ENCODE measurements around the gene CBARP. TPM values are rescaled to one million over a fixed set of nuclear protein-coding genes. Genes with fewer than 3 reads are reported as not detected.

Gene CBARP
- total and polyA plus RNA-seq, 2 of the 13 experiments (the other 11 are each of a cell fraction or from before 2014, with no cell fraction given), result 1.2 to 1.4 TPM

DNA sequence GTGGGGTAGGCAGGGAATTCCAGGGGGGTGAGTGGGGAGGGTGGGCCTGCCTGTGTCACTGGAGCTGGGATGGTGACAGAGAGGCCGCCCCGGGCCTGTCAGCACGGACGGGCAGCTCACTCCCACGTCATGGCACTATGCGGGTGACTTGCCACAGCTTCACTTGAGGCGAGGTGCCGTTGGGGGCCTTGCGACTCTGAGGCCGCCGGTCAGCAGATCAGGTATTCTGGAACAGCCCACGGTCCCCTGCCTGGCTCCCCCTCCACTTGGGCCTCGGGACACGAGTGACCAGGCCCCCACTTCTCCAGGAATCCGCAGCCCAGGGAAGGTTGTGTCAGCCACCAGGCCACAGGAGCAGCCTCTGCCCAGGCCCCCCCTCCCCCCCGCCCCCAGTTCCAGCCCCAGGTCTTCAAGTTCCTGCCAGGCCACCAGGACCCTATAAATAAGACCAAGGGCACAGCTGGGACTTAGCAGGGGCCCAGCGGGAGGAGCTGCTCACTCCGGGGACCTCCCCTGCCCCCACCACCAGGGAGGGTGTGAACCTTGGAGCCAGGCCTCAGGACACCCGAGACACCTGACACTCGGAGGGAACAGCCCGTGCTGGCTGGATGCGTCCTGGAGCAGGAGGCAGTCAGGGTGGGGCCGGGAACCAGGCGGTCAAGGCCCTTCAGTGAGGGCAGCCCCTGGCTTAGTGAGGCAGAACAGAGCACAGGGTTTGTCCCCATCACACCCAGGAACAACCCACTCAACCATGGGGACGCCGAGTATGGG, 7.9 kb upstream of the CBARP start (continued):
- TF ChIP-seq SNAPC2 (CRISPR knock-in tag; IDR thresholded peaks at IDR 0.05) (no peak; the same call in 1 of the 2 replicates), ADNP (CRISPR knock-in tag; IDR thresholded peaks at IDR 0.05) (no peak), ATF7-NPFF (CRISPR knock-in tag; IDR thresholded peaks at IDR 0.05; ENCODE audit: low read depth) (no peak), KLF16 (CRISPR knock-in tag; IDR thresholded peaks at IDR 0.05) (peak in 1 of 2 experiments; percentile 46; a peak in 1 of 4 replicates), SPEN (CRISPR knock-in tag; IDR thresholded peaks at IDR 0.05; ENCODE audit: low read depth) (peak; percentile 28; the same call in 1 of the 2 replicates), ZNF446 (CRISPR knock-in tag; IDR thresholded peaks at IDR 0.05) (no peak), ZNF354B (CRISPR knock-in tag; IDR thresholded peaks at IDR 0.05) (no peak), KAT7 (CRISPR knock-in tag; IDR thresholded peaks at IDR 0.05; ENCODE audit: borderline replicate concordance) (no peak), NFKB2 (CRISPR knock-in tag; IDR thresholded peaks at IDR 0.05; ENCODE audit: borderline replicate concordance) (peak; percentile 33; the same call in 1 of the 2 replicates), XRCC5 (optimal IDR thresholded peaks at IDR 0.05; ENCODE audit: low read length) (no peak), ZC3H13 (CRISPR knock-in tag; IDR thresholded peaks at IDR 0.05) (peak; percentile 22; the same call in 1 of the 2 replicates), ZNF101 (CRISPR knock-in tag; IDR thresholded peaks at IDR 0.05; ENCODE audit: borderline replicate concordance, low read depth) (no peak), ZNF543 (CRISPR knock-in tag; IDR thresholded peaks at IDR 0.05) (no peak), TAF1 (CRISPR knock-in tag; IDR thresholded peaks at IDR 0.05) (peak; percentile 43; the same call in 1 of the 2 replicates), HOXD1 (CRISPR knock-in tag; IDR thresholded peaks at IDR 0.05) (0 out of 2 replicates have a peak, but pooled peaks have one; percentile 4), ARHGAP35 (CRISPR knock-in tag; IDR thresholded peaks at IDR 0.05; ENCODE audit: borderline replicate concordance) (peak; percentile 20; the same call in 1 of the 2 replicates)
- TF ChIP-seq, protein P1, sequence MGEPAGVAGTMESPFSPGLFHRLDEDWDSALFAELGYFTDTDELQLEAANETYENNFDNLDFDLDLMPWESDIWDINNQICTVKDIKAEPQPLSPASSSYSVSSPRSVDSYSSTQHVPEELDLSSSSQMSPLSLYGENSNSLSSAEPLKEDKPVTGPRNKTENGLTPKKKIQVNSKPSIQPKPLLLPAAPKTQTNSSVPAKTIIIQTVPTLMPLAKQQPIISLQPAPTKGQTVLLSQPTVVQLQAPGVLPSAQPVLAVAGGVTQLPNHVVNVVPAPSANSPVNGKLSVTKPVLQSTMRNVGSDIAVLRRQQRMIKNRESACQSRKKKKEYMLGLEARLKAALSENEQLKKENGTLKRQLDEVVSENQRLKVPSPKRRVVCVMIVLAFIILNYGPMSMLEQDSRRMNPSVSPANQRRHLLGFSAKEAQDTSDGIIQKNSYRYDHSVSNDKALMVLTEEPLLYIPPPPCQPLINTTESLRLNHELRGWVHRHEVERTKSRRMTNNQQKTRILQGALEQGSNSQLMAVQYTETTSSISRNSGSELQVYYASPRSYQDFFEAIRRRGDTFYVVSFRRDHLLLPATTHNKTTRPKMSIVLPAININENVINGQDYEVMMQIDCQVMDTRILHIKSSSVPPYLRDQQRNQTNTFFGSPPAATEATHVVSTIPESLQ (CRISPR knock-in tag; conservative IDR thresholded peaks at IDR 0.05), result no peak
- TF ChIP-seq, protein P2, sequence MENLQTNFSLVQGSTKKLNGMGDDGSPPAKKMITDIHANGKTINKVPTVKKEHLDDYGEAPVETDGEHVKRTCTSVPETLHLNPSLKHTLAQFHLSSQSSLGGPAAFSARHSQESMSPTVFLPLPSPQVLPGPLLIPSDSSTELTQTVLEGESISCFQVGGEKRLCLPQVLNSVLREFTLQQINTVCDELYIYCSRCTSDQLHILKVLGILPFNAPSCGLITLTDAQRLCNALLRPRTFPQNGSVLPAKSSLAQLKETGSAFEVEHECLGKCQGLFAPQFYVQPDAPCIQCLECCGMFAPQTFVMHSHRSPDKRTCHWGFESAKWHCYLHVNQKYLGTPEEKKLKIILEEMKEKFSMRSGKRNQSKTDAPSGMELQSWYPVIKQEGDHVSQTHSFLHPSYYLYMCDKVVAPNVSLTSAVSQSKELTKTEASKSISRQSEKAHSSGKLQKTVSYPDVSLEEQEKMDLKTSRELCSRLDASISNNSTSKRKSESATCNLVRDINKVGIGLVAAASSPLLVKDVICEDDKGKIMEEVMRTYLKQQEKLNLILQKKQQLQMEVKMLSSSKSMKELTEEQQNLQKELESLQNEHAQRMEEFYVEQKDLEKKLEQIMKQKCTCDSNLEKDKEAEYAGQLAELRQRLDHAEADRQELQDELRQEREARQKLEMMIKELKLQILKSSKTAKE (CRISPR knock-in tag; IDR thresholded peaks at IDR 0.05; ENCODE audit: borderline replicate concordance), result peak; percentile 74
- TF ChIP-seq, protein P3, sequence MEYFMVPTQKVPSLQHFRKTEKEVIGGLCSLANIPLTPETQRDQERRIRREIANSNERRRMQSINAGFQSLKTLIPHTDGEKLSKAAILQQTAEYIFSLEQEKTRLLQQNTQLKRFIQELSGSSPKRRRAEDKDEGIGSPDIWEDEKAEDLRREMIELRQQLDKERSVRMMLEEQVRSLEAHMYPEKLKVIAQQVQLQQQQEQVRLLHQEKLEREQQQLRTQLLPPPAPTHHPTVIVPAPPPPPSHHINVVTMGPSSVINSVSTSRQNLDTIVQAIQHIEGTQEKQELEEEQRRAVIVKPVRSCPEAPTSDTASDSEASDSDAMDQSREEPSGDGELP (IDR thresholded peaks at IDR 0.05; ENCODE audit: borderline replicate concordance, low read depth), result peak; percentile 76; the same call in 1 of the 2 replicates
- TF ChIP-seq, protein P4, sequence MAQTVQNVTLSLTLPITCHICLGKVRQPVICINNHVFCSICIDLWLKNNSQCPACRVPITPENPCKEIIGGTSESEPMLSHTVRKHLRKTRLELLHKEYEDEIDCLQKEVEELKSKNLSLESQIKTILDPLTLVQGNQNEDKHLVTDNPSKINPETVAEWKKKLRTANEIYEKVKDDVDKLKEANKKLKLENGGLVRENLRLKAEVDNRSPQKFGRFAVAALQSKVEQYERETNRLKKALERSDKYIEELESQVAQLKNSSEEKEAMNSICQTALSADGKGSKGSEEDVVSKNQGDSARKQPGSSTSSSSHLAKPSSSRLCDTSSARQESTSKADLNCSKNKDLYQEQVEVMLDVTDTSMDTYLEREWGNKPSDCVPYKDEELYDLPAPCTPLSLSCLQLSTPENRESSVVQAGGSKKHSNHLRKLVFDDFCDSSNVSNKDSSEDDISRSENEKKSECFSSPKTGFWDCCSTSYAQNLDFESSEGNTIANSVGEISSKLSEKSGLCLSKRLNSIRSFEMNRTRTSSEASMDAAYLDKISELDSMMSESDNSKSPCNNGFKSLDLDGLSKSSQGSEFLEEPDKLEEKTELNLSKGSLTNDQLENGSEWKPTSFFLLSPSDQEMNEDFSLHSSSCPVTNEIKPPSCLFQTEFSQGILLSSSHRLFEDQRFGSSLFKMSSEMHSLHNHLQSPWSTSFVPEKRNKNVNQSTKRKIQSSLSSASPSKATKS (CRISPR knock-in tag; IDR thresholded peaks at IDR 0.05), result no peak
